ENCODE measurements around the gene TMEM221. TPM values are rescaled to one million over a fixed set of nuclear protein-coding genes. Genes with fewer than 3 reads are reported as not detected.

The TMEM221 gene
- total and polyA plus RNA-seq, 11 donors: 0.04 to 0.52 TPM; not detected in 9

DNA sequence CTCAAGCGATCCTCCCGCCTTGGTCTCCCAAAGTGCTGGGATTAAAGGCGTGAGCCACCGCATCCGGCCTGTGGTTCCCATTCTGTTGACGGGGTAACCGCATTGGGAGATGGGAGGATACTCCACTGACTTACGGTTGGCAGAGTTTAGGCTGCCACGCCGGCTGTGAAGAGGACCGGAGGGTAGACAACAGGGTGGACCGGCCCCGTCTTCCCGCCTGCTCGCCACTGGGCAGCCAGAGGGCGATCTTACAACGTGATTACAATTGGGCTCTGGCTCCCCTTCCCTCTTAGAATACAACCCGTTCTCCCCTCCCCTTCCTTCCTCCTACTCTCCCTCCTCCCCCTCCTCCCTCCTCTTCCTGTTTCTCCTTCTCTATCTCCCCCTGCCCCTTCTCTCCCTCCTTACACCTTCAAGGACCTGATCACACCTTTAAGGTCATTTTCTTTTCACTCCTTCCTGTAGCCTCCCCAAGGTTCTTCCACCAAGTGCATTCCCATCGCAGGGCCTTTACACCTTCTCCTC, 53.5 kb downstream of the TMEM221 start:
- peaks cover 0 to 14% (median 7%) of the 10 kb centered on the region in 9 donors for H3K27me3 ChIP-seq
- H3K9me3 ChIP-seq: peaks cover 0 to under 1% (median 0%) of the 10 kb centered on the region in 12 donors
- no peak overlapping the region for H3K4me3 ChIP-seq
- intact Hi-C loops (cut with DNase I): loop anchor here in 8 of 10 donors (1.0 to 10.0 kb wide), 3 partner anchors 70 to 72 kb away; partner anchors contain the start of gene NXNL1 (in 2 of the 8)
- peaks cover 0 to 20% (median 2%) of the 10 kb centered on the region in 9 donors for H3K36me3 ChIP-seq
- DNase-seq (peak in 4 of 5 donors; percentile 41 to 82 (median 70)), ATAC-seq (peak in 3 of 4 donors; percentile 11 to 52 (median 45))
- H3K27ac ChIP-seq: no peak overlapping the region
- TF ChIP-seq POLR2A (IDR thresholded peaks at IDR 0.05): no peak
- TF ChIP-seq, protein P1, sequence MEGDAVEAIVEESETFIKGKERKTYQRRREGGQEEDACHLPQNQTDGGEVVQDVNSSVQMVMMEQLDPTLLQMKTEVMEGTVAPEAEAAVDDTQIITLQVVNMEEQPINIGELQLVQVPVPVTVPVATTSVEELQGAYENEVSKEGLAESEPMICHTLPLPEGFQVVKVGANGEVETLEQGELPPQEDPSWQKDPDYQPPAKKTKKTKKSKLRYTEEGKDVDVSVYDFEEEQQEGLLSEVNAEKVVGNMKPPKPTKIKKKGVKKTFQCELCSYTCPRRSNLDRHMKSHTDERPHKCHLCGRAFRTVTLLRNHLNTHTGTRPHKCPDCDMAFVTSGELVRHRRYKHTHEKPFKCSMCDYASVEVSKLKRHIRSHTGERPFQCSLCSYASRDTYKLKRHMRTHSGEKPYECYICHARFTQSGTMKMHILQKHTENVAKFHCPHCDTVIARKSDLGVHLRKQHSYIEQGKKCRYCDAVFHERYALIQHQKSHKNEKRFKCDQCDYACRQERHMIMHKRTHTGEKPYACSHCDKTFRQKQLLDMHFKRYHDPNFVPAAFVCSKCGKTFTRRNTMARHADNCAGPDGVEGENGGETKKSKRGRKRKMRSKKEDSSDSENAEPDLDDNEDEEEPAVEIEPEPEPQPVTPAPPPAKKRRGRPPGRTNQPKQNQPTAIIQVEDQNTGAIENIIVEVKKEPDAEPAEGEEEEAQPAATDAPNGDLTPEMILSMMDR (IDR thresholded peaks at IDR 0.05): peak; percentile 33 to 79 (median 62)
- peaks cover 2 to 42% (median 15%) of the 10 kb centered on the region in 12 donors for H3K4me1 ChIP-seq
- 19 to 40% (median 26%) methylated on average over 19 of the region's 19 CpGs for WGBS, 4 donors

DNA sequence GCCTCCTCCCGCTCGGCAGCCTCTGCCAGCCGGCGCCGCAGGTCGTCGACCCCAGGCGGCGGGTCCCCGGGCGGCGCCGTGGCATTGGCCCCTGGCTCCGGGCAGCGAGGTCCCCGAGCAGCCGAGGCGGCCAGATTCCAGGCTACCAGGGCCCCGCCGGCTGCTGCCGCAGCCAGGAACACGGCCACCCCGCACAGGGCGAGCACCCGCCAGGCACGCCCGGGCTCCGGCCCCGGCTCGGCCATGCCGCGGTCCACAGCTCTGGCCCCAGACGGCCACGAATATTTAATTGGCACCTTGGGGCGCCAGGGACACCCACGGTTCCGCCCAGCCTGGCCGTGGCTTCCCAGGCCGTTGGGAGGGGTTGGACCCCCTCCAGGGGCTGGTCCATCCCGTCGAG, 54.6 kb downstream of the TMEM221 start, which contains the start of gene CCDC194:
TSS of gene CCDC194 (minus strand) at position 283 of the 400 bp plus-strand sequence. CDS start at position 245, 38 bp downstream.
- ATAC-seq (no peak), DNase-seq (peak in 1 of 5 donors; percentile 64)
- Histone ChIP-seq H3K36me3 (peaks cover 0 to 16% (median 0%) of the 10 kb centered on the region in 9 donors), H3K9me3 (peaks cover 0 to 11% (median 2%) of the 10 kb centered on the region in 12 donors), H3K4me1 (peaks cover 2 to 44% (median 15%) of the 10 kb centered on the region in 12 donors), H3K27me3 (peaks cover 0 to 16% (median 7%) of the 10 kb centered on the region in 9 donors), H3K27ac (no peak within 1 kb of the TSS), H3K4me3 (no peak within 1 kb of the TSS)
- 25 to 41% (median 29%) methylated on average over 5 to 41 of the region's 41 CpGs for WGBS, 4 donors
- intact Hi-C loops (cut with DNase I): loop anchor here in 6 of 10 donors (5.0 to 10.0 kb wide), 2 partner anchors 71 to 73 kb away; partner anchors contain the start of gene NXNL1 (in 2 of the 6)
- TF ChIP-seq, protein P1 (IDR thresholded peaks at IDR 0.05): no peak
- TF ChIP-seq POLR2A (IDR thresholded peaks at IDR 0.05): no peak

DNA sequence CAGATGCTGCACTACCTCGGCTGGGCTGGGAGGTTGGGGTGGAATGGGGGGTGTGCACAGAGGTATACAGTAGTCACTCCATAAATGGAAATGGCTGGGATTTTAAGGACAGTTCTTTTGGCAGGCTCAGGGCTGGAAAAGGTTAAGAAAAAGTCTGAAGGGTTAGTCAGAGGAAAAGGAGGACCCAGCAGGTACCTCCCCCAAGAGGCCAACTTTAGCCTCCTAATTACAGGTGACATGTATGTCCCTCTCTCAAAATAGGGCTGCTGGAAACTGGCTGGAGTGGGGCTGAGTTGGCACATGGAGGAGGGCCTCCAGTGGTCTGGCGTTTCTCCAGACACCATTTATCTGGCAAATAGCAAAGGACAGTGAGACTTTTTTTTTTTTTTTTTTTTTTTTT, 55.5 kb downstream of the TMEM221 start:
- TF ChIP-seq POLR2A (IDR thresholded peaks at IDR 0.05): no peak
- TF ChIP-seq, protein P1 (IDR thresholded peaks at IDR 0.05): no peak
- H3K27ac ChIP-seq: no peak overlapping the region
- WGBS, 4 donors: 42 to 52% (median 46%) methylated on average over 2 of the region's 2 CpGs

More for the DNA sequence above, 55.5 kb downstream of the TMEM221 start:
- intact Hi-C loops (cut with DNase I): loop anchor here in 6 of 10 donors (5.0 to 10.0 kb wide), 2 partner anchors 72 to 74 kb away; partner anchors contain the start of gene NXNL1 (in 2 of the 6)
- Histone ChIP-seq H3K27me3 (peaks cover 0 to 16% (median 7%) of the 10 kb centered on the region in 9 donors), H3K4me1 (peaks cover 2 to 44% (median 15%) of the 10 kb centered on the region in 12 donors), H3K4me3 (no peak overlapping the region), H3K36me3 (peaks cover 0 to 9% (median 0%) of the 10 kb centered on the region in 9 donors), H3K9me3 (peaks cover 0 to 15% (median 2%) of the 10 kb centered on the region in 12 donors)
- DNase-seq (no peak), ATAC-seq (no peak)

Measured in heart left ventricle (tissue), 16 donors.